Osteoblast (primary cell): ENCODE results near the gene TMEM170A. TPM values are rescaled to one million over a fixed set of nuclear protein-coding genes. Genes with fewer than 3 reads are reported as not detected.

Source experiments
- DNase-seq: peaks from one replicate; pipeline ENCODE4 v3.0.0; 2011; ENCODE audit warnings: low spot score, mixed read lengths; ENCODE audit not compliant: insufficient read length; ENCODE audit errors: missing footprints
- H2AFZ ChIP-seq: 2 replicates; pipeline ENCODE4 v1.6.0; 2011; ENCODE audit warnings: mild to moderate bottlenecking, low read length
- H3K27ac ChIP-seq: 2 replicates; pipeline ENCODE4 v1.5.1; 2011; ENCODE audit warnings: mild to moderate bottlenecking, low read depth, low read length, moderate library complexity
- H3K27me3 ChIP-seq: 2 replicates; pipeline ENCODE4 v1.6.0; 2012; ENCODE audit warnings: mild to moderate bottlenecking, control low read depth, inconsistent platforms, low read length, moderate library complexity; ENCODE audit not compliant: insufficient read depth
- H3K36me3 ChIP-seq: 2 replicates; pipeline ENCODE4 v1.5.1; 2011; ENCODE audit warnings: mild to moderate bottlenecking, low read length, control low read depth, moderate library complexity; ENCODE audit not compliant: insufficient read depth
- H3K4me1 ChIP-seq: 2 replicates; pipeline ENCODE4 v1.5.1; 2011; ENCODE audit warnings: mild to moderate bottlenecking, low read length, control low read depth, moderate library complexity; ENCODE audit not compliant: insufficient read depth
- H3K4me2 ChIP-seq: 2 replicates; pipeline ENCODE4 v1.6.0; 2011; ENCODE audit warnings: mild to moderate bottlenecking, low read length; ENCODE audit not compliant: insufficient read depth
- H3K4me3 ChIP-seq: fragments of 200-600 bp; sonication (generic); 3 replicates; pipeline ENCODE4 v1.5.1; 2012; ENCODE audit warnings: mild to moderate bottlenecking, low read length, inconsistent platforms; ENCODE audit not compliant: insufficient read depth
- H3K79me2 ChIP-seq: 2 replicates; pipeline ENCODE4 v1.6.0; 2012; ENCODE audit warnings: mild to moderate bottlenecking, low read length, control low read depth, inconsistent platforms; ENCODE audit not compliant: insufficient read depth
- H3K9me3 ChIP-seq: 2 replicates; pipeline ENCODE4 v1.5.1; 2011; ENCODE audit warnings: low read depth, low read length, control low read depth
- H4K20me1 ChIP-seq: 2 replicates; pipeline ENCODE4 v1.6.0; 2012; ENCODE audit warnings: mild to moderate bottlenecking, low read length, control low read depth; ENCODE audit not compliant: insufficient read depth
- total RNA-seq: library from RNA; depleted of rRNA; stranded (reverse); fragments of >200 nt; gene quantifications from 2 replicates; pipeline ENCODE4 v1.2.3, GENCODE V29; 2012
- TF ChIP-seq, protein P1 (sequence below): IDR thresholded peaks from 2 replicates; pipeline ENCODE4 v1.5.1; 2011; ENCODE audit warnings: mild to moderate bottlenecking, low read depth, low read length, moderate library complexity; ENCODE audit errors: extremely low read depth

TMEM170A gene
- total RNA-seq, 1 donor = 11.6 TPM

- Histone ChIP-seq H4K20me1 (peaks cover 3% of the 10 kb centered on the region), H3K9me3 (no peaks in the 10 kb centered on the region), H3K4me2 (peak overlapping the region; percentile 53), H3K27me3 (no peaks in the 10 kb centered on the region), H2AFZ (peak overlapping the region; percentile 64), H3K4me3 (peak overlapping the region; percentile 1), H3K36me3 (no peaks in the 10 kb centered on the region), H3K4me1 (peaks cover 16% of the 10 kb centered on the region), H3K27ac (no peak overlapping the region), H3K79me2 (peaks cover 78% of the 10 kb centered on the region)
- peak; percentile 31 for DNase-seq
- TF ChIP-seq, protein P1, sequence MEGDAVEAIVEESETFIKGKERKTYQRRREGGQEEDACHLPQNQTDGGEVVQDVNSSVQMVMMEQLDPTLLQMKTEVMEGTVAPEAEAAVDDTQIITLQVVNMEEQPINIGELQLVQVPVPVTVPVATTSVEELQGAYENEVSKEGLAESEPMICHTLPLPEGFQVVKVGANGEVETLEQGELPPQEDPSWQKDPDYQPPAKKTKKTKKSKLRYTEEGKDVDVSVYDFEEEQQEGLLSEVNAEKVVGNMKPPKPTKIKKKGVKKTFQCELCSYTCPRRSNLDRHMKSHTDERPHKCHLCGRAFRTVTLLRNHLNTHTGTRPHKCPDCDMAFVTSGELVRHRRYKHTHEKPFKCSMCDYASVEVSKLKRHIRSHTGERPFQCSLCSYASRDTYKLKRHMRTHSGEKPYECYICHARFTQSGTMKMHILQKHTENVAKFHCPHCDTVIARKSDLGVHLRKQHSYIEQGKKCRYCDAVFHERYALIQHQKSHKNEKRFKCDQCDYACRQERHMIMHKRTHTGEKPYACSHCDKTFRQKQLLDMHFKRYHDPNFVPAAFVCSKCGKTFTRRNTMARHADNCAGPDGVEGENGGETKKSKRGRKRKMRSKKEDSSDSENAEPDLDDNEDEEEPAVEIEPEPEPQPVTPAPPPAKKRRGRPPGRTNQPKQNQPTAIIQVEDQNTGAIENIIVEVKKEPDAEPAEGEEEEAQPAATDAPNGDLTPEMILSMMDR = no peak
These were observed 43.3 kb downstream of the TMEM170A start for GRCh38 chr16:75420987-75421819.

DNA sequence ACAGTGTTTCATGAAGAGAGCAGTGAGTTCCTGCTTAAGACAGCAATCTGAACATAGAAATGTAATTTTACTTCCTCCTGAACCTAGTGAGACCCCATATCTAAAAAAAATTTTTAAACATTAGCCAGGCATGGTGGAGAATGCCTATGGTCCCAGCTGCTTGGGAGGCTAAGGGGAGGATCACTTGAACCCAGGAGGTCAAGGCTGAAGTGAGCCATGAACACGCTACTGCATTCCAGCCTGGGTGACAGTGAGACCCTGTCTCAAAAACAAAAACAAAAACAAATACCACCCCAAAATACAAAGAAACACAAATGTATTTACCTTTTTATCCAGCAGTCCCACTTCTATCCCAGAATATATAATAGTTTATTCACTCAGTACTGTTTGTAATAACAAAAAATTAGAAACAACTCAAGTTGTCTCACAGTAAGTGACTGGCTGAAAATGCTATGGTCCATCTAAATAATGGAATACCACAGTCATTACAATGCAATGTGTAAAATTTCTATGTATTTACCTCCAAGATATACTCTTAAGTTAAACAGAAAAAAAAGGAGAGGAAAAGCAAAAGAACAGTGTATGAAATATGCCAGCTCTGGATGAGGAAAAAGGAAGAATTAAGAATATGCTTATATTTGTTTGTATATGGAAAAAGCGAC lies 47.5 kb downstream of the TMEM170A start:
- peaks cover 75% of the 10 kb centered on the region for H3K79me2 ChIP-seq
- no peaks in the 10 kb centered on the region for H4K20me1 ChIP-seq
- H3K27me3 ChIP-seq = no peaks in the 10 kb centered on the region
- H3K4me3 ChIP-seq = no peak overlapping the region
- no peaks in the 10 kb centered on the region for H3K9me3 ChIP-seq
- H3K4me1 ChIP-seq = peaks cover 8% of the 10 kb centered on the region
- TF ChIP-seq, protein P1 = no peak
- peaks cover 16% of the 10 kb centered on the region for H3K36me3 ChIP-seq
- no peak for DNase-seq
- H3K27ac ChIP-seq = no peak overlapping the region
- no peak overlapping the region for H2AFZ ChIP-seq
- H3K4me2 ChIP-seq = no peak overlapping the region

GRCh38 chr16:75415169-75415905 lies 49.2 kb downstream of the TMEM170A start:
- H3K27ac ChIP-seq = no peak overlapping the region
- no peaks in the 10 kb centered on the region for H3K4me1 ChIP-seq
- H3K9me3 ChIP-seq = no peaks in the 10 kb centered on the region
- H3K36me3 ChIP-seq = peaks cover 27% of the 10 kb centered on the region
- TF ChIP-seq, protein P1 = no peak
- H4K20me1 ChIP-seq = no peaks in the 10 kb centered on the region
- DNase-seq = no peak
- no peak overlapping the region for H3K4me3 ChIP-seq
- H3K27me3 ChIP-seq = no peaks in the 10 kb centered on the region
- no peak overlapping the region for H2AFZ ChIP-seq
- peaks cover 61% of the 10 kb centered on the region for H3K79me2 ChIP-seq
- H3K4me2 ChIP-seq = no peak overlapping the region
